GM12874 (cell line): ENCODE measurements around the gene RTL10.

Source experiments
- CTCF ChIP-seq: IDR thresholded peaks from 2 replicates; pipeline ENCODE4 v1.5.1; 2011; ENCODE audit warnings: low read depth, mild to moderate bottlenecking, control low read depth, low read length, moderate library complexity; ENCODE audit not compliant: insufficient read depth

The RTL10 gene

GRCh38 chr22:19812910-19813309 is 41.8 kb downstream of the RTL10 start:
- no peak for TF ChIP-seq CTCF

- no peak for TF ChIP-seq CTCF
Measured at GRCh38 chr22:19811811-19812771, 42.6 kb downstream of the RTL10 start.

- TF ChIP-seq CTCF: no peak
Measured at GRCh38 chr22:19811211-19811621, 43.5 kb downstream of the RTL10 start.

GRCh38 chr22:19810381-19811201 is 44.1 kb downstream of the RTL10 start:
- no peak for TF ChIP-seq CTCF

- no peak for TF ChIP-seq CTCF
Measured at GRCh38 chr22:19809741-19810140, 44.9 kb downstream of the RTL10 start.

- TF ChIP-seq CTCF: no peak
Measured at GRCh38 chr22:19808873-19809478, 45.7 kb downstream of the RTL10 start.
